Liver (tissue), 3 donors: ENCODE results near the gene IRS1.

Experiments used
- ATF3 ChIP-seq: IDR thresholded peaks from 2 replicates; pipeline ENCODE4 v1.6.1; 2016; ENCODE audit warnings: antibody characterized with exemption
- FOXA1 ChIP-seq: IDR thresholded peaks from 2 replicates; pipeline ENCODE4 v1.6.1; 2016; ENCODE audit warnings: antibody characterized with exemption
- GABPA ChIP-seq, 2 donors: IDR thresholded peaks in 1 of 2; conservative IDR thresholded peaks in 1 of 2; 2 replicates each; pipeline ENCODE4 v1.6.1; 2016; ENCODE audit warnings: antibody characterized with exemption in 2 of 2, mild to moderate bottlenecking in 1 of 2, moderate library complexity in 1 of 2
- JUND ChIP-seq, 2 donors: IDR thresholded peaks; 2 replicates each; pipeline ENCODE4 v1.6.1; 2016; ENCODE audit warnings: antibody characterized with exemption in 2 of 2
- MAX ChIP-seq: IDR thresholded peaks from 2 replicates; pipeline ENCODE4 v1.6.1; 2016; ENCODE audit warnings: antibody characterized with exemption
- RAD21 ChIP-seq, 2 donors: IDR thresholded peaks; 2 replicates each; pipeline ENCODE4 v1.6.1; 2016; ENCODE audit warnings: antibody characterized with exemption in 2 of 2, mild to moderate bottlenecking in 2 of 2
- RXRA ChIP-seq, 2 donors: IDR thresholded peaks; 2 replicates each; pipeline ENCODE4 v1.6.1; 2017 to 2018; ENCODE audit warnings: antibody characterized with exemption in 2 of 2, mild to moderate bottlenecking in 1 of 2
- SP1 ChIP-seq: IDR thresholded peaks from 2 replicates; pipeline ENCODE4 v1.6.1; 2018; ENCODE audit warnings: antibody characterized with exemption, mild to moderate bottlenecking
- TAF1 ChIP-seq: conservative IDR thresholded peaks from 2 replicates; pipeline ENCODE4 v1.6.1; 2016; ENCODE audit warnings: antibody characterized with exemption, mild to moderate bottlenecking
- YY1 ChIP-seq: IDR thresholded peaks from 2 replicates; pipeline ENCODE4 v1.6.1; 2016; ENCODE audit warnings: antibody characterized with exemption, mild to moderate bottlenecking
- ZBTB33 ChIP-seq: IDR thresholded peaks from 2 replicates; pipeline ENCODE4 v1.6.1; 2016; ENCODE audit warnings: antibody characterized with exemption
- TF ChIP-seq, protein P1 (sequence below): IDR thresholded peaks from 2 replicates; pipeline ENCODE4 v1.6.1; 2016; ENCODE audit warnings: antibody characterized with exemption, mild to moderate bottlenecking
- TF ChIP-seq, protein P2 (sequence below): fragments of 150-350 bp; IDR thresholded peaks from 2 replicates; pipeline ENCODE4 v1.5.1; 2017; ENCODE audit warnings: improper control_type of control experiment, low read depth, low read length; ENCODE audit not compliant: missing input control
- donor health status: healthy.
- donor health status: healthy.

GRCh38 chr2:226684563-226684959 is 115.1 kb downstream of the IRS1 start:
- TF ChIP-seq, protein P1, sequence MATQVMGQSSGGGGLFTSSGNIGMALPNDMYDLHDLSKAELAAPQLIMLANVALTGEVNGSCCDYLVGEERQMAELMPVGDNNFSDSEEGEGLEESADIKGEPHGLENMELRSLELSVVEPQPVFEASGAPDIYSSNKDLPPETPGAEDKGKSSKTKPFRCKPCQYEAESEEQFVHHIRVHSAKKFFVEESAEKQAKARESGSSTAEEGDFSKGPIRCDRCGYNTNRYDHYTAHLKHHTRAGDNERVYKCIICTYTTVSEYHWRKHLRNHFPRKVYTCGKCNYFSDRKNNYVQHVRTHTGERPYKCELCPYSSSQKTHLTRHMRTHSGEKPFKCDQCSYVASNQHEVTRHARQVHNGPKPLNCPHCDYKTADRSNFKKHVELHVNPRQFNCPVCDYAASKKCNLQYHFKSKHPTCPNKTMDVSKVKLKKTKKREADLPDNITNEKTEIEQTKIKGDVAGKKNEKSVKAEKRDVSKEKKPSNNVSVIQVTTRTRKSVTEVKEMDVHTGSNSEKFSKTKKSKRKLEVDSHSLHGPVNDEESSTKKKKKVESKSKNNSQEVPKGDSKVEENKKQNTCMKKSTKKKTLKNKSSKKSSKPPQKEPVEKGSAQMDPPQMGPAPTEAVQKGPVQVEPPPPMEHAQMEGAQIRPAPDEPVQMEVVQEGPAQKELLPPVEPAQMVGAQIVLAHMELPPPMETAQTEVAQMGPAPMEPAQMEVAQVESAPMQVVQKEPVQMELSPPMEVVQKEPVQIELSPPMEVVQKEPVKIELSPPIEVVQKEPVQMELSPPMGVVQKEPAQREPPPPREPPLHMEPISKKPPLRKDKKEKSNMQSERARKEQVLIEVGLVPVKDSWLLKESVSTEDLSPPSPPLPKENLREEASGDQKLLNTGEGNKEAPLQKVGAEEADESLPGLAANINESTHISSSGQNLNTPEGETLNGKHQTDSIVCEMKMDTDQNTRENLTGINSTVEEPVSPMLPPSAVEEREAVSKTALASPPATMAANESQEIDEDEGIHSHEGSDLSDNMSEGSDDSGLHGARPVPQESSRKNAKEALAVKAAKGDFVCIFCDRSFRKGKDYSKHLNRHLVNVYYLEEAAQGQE: no peak
- TF ChIP-seq, protein P2, sequence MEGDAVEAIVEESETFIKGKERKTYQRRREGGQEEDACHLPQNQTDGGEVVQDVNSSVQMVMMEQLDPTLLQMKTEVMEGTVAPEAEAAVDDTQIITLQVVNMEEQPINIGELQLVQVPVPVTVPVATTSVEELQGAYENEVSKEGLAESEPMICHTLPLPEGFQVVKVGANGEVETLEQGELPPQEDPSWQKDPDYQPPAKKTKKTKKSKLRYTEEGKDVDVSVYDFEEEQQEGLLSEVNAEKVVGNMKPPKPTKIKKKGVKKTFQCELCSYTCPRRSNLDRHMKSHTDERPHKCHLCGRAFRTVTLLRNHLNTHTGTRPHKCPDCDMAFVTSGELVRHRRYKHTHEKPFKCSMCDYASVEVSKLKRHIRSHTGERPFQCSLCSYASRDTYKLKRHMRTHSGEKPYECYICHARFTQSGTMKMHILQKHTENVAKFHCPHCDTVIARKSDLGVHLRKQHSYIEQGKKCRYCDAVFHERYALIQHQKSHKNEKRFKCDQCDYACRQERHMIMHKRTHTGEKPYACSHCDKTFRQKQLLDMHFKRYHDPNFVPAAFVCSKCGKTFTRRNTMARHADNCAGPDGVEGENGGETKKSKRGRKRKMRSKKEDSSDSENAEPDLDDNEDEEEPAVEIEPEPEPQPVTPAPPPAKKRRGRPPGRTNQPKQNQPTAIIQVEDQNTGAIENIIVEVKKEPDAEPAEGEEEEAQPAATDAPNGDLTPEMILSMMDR: no peak
- TF ChIP-seq RAD21 (IDR thresholded peaks at IDR 0.05): no peak
- TF ChIP-seq TAF1: no peak
- no peak for TF ChIP-seq MAX
- TF ChIP-seq RXRA (IDR thresholded peaks at IDR 0.05): no peak
- TF ChIP-seq GABPA (IDR thresholded peaks at IDR 0.05 in 1 of 2, conservative IDR thresholded peaks at IDR 0.05 in 1 of 2): no peak
- no peak for TF ChIP-seq ZBTB33
- TF ChIP-seq YY1: no peak
- no peak for TF ChIP-seq FOXA1
- TF ChIP-seq JUND (IDR thresholded peaks at IDR 0.05): no peak
- TF ChIP-seq ATF3: no peak
- TF ChIP-seq SP1: no peak
